NCI-H526 (cell line): Measurements from ENCODE around the gene C1orf159.

Experiments
- DNase-seq, 2 experiments: peaks; one replicate each; lab custom pipeline; 2025; lab: John Stamatoyannopoulos, UW

C1orf159 gene

GRCh38 chr1:1092149-1092855, 23.6 kb downstream of the C1orf159 start:
- DNase-seq: no peak

GRCh38 chr1:1091344-1092148, 24.3 kb downstream of the C1orf159 start:
- DNase-seq: no peak

GRCh38 chr1:1090424-1091343, 25.2 kb downstream of the C1orf159 start:
- no peak for DNase-seq

- DNase-seq: no peak
Measured at GRCh38 chr1:1089731-1090423, 26.0 kb downstream of the C1orf159 start.

GRCh38 chr1:1088801-1089680, 26.8 kb downstream of the C1orf159 start:
- no peak for DNase-seq

GRCh38 chr1:1088029-1088800, 27.7 kb downstream of the C1orf159 start:
- no peak for DNase-seq

GRCh38 chr1:1087351-1088028, 28.4 kb downstream of the C1orf159 start:
- no peak for DNase-seq

GRCh38 chr1:1086911-1087341, 29.0 kb downstream of the C1orf159 start:
- no peak for DNase-seq

- no peak for DNase-seq
Measured at GRCh38 chr1:1085911-1086841, 29.7 kb downstream of the C1orf159 start.

- DNase-seq: no peak
Measured at GRCh38 chr1:1085171-1085841, 30.6 kb downstream of the C1orf159 start.

GRCh38 chr1:1084372-1085170, 31.3 kb downstream of the C1orf159 start:
- no peak for DNase-seq

- no peak for DNase-seq
Measured at GRCh38 chr1:1083416-1084371, 32.2 kb downstream of the C1orf159 start.

- DNase-seq: no peak
Measured at GRCh38 chr1:1082776-1083415, 33.0 kb downstream of the C1orf159 start.

- DNase-seq: no peak
Measured at GRCh38 chr1:1082239-1082775, 33.6 kb downstream of the C1orf159 start.
